ENCODE data around the gene DRD2.

DNA sequence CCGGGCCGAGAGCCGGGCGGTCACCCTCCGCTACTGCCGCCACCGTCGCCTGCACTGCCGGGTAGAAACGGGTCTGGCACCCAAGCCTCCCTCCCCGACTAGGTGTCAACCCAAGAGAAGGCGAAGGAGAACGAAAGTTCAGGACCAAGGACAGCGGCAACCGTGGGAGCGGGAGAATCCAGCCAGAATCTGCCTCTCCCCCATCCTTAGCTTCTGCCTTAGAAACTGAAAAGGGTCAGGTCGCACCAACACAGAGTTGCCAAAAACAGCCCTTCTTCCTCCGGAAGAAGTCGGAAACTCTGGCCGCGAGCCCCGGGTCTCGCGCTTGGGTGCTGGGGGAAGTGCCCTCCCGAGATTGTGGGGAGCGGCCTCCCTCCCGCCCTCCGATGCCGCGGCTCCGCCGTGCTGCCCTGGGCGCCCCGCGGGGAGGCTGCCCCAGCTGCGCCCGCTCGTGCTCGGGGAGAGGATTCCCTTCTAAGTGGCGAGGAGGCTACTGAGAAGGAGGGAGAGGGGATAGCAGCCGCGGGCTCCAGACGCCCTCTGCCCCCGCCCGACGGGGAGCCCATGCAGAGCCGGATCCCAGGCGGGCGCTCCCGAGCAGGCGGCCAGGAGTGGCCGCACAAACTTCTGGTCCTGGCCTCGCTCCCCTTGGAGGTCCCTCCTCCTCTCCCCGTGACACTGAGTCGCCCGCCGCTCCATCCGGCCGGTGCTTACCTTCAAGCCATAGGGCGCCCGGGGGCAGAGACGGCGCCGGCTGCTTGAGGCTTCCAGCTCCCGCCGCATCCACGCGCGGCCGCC lies 637 bp downstream of the DRD2 start:
- TF ChIP-seq, protein P1, sequence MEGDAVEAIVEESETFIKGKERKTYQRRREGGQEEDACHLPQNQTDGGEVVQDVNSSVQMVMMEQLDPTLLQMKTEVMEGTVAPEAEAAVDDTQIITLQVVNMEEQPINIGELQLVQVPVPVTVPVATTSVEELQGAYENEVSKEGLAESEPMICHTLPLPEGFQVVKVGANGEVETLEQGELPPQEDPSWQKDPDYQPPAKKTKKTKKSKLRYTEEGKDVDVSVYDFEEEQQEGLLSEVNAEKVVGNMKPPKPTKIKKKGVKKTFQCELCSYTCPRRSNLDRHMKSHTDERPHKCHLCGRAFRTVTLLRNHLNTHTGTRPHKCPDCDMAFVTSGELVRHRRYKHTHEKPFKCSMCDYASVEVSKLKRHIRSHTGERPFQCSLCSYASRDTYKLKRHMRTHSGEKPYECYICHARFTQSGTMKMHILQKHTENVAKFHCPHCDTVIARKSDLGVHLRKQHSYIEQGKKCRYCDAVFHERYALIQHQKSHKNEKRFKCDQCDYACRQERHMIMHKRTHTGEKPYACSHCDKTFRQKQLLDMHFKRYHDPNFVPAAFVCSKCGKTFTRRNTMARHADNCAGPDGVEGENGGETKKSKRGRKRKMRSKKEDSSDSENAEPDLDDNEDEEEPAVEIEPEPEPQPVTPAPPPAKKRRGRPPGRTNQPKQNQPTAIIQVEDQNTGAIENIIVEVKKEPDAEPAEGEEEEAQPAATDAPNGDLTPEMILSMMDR (IDR thresholded peaks at IDR 0.05; ENCODE audit: poor library complexity): no peak
- no peak for TF ChIP-seq EZH2 (IDR thresholded peaks at IDR 0.05; ENCODE audit: borderline replicate concordance)
